ENCODE results near the gene DPF1.
A peak's percentile ranks its signal among the peaks of the same experiment; 100 is the strongest.

DPF1 gene

DNA sequence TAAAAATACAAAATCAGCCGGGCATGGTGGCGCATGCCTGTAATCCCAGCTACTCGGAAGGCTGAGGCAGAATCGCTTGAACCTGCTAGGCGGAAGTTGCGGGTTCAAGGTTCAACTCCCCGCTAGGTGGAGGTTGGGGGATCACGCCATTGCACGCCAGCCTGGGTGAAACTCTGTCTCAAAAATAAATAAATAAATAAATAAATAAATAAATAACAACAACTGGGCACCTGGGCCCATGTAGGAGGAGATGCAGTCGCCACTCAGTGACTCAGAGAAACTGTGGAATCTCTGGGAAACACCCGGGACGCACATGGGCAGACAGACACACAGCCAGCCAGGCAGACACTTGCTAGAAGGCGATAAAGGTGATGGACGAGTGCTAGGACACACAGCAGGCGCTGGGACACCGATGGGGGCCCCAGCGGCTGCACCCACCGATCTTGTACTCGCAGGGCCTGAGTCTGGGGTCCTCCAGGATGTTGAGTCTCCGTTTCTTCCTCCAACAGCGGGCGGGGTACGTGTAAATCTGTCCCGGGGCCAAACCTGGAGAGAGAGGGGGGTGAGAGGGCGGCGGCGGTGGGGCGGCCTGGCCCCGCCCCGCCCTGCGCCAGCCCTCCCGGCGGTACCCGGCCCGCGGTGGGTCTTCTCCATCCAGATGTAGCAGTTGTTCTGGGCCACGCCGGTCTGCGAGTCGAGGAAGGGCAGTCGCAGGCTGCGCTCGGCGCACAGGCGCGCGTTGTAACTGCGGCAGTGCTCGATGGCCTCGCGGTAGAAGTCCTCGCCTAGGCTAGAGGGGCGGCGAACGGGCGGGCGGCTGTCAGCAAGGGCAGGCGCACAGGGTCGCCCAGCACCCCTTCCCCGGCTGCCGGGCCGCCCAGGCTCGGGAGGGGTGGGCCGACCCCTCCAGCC lies 1.8 kb downstream of the DPF1 start:
- no peak for DNase-seq (ENCODE audit: extremely low read depth in 1 of 2, low read depth in 1 of 2)

DNA sequence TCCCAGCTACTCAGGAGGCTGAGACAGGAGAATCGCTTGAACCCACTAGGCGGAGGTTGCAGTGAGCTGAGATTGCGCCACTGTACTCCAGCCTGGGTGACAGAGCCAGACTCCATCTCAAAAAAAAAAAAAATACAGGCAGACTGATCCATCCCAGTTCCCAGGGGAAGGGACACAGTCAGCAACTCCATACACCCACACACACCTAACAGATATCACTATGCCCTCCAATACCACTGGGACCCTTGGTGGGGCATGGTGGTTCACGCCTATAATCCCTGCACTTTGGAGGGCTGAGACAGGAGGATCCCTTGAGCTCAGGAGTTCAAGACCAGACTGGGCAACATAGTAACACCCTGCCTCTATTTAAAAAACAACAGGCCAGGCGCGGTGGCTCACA lies 2.6 kb downstream of the DPF1 start:
- no peak for DNase-seq (ENCODE audit: extremely low read depth in 1 of 2, low read depth in 1 of 2)

DNA sequence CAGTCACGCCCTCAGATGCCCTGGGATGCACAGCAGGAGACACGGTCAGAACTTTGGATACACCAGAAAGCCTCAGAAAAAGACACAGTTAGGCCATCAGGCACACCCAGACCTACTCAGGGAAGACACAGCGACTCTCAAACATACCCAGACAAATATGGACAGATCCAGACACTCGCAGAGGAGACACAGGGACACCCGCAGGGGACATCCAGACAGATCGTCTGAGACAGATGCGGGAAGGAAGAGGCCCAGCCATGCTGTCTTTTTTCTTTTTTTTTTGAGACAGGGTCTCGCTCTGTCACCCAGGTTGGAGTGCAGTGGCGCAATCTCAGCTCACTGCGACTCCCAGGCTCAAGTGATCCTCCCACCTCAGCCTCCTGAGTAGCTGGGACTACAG lies 4.8 kb downstream of the DPF1 start:
- no peak for DNase-seq (ENCODE audit: extremely low read depth in 1 of 2, low read depth in 1 of 2)

- no peak for DNase-seq (ENCODE audit: extremely low read depth in 1 of 2, low read depth in 1 of 2)
These were observed 5.8 kb downstream of the DPF1 start for GRCh38 chr19:38218204-38218603.

- DNase-seq (ENCODE audit: extremely low read depth in 1 of 2, low read depth in 1 of 2) = no peak
These were observed 7.0 kb downstream of the DPF1 start for GRCh38 chr19:38216785-38217641.

DNA sequence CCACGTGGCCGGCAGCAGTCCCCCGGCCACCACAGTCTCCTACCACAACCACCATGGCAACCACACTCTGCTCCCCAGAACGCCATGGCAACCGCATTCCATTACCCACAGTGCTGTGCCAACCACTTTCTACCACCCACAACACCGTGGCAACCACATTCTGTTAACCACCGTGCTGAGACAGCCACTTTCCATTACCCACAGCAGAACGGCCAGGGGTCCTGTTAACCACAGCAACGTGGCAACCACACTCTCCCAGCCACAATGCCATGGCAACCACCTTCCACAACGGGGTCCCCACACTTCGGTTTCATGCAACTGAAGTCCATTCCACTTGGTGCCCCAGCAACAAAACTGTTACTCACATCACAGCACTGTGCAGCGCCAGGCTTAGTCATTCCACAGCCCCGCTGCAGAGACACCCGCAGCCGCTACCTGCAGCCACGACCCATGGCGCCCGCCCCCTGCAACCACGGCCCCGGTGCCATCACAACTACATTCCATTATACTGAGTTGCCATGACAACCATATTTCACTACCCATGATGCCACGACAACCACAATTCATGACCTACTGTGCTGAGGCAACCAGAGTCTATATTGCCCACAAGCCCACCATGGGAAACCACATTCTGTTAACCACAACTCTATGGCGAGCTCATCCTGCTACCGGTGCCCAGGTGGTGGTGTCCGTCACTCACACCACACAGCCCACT lies 10.0 kb downstream of the DPF1 start:
- DNase-seq (ENCODE audit: extremely low read depth in 1 of 2, low read depth in 1 of 2) = peak; percentile 67 to 82

- no peak for DNase-seq (ENCODE audit: extremely low read depth in 1 of 2, low read depth in 1 of 2)
These were observed 10.6 kb downstream of the DPF1 start for GRCh38 chr19:38213469-38213868.

DNA sequence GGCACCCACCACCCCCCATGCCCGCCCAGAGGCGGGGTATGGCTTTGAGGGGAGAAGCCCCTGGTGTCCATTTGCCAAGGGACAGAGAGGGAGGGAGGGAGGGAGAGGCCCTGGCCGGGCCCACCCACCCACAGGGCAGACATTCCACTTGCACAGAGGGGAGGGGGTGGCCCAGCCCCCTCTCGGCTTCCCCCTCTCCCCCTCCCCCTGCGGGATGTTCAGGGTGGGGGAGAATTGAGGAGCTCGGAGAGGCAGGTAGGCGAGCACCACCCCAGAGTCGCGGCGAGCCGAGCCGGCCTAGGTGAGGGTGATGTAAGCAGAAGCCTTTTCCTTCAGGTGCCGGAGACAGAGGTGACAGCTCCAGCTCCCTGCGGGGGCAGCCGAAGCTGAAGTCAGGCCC lies 12.3 kb downstream of the DPF1 start:
- no peak for DNase-seq (ENCODE audit: extremely low read depth in 1 of 2, low read depth in 1 of 2)

DNA sequence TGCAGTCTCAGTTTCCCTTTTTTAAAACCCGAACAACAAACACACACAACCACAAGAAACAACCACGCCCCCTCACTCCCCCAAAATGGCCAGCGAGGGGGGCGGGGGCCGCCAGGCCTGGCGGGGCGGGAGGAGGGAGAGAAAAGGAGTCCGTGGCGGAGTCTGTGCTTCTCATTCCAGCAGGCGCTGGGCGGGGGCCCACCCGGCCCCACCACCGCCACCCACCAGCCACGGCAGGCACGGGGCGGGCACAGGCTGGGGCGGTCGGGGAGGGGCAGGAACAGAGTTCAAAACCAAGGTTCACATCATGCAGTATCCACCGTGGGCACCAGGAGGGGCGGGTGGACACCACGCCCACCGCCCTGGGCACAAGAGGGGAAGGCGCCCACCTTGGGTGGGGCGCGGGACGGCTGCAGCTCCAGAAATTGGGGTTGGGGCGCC lies 12.9 kb downstream of the DPF1 start:
- DNase-seq (ENCODE audit: extremely low read depth in 1 of 2, low read depth in 1 of 2) = no peak

GRCh38 chr19:38210458-38210987 lies 13.5 kb downstream of the DPF1 start:
- no peak for DNase-seq (ENCODE audit: extremely low read depth in 1 of 2, low read depth in 1 of 2)

DNA sequence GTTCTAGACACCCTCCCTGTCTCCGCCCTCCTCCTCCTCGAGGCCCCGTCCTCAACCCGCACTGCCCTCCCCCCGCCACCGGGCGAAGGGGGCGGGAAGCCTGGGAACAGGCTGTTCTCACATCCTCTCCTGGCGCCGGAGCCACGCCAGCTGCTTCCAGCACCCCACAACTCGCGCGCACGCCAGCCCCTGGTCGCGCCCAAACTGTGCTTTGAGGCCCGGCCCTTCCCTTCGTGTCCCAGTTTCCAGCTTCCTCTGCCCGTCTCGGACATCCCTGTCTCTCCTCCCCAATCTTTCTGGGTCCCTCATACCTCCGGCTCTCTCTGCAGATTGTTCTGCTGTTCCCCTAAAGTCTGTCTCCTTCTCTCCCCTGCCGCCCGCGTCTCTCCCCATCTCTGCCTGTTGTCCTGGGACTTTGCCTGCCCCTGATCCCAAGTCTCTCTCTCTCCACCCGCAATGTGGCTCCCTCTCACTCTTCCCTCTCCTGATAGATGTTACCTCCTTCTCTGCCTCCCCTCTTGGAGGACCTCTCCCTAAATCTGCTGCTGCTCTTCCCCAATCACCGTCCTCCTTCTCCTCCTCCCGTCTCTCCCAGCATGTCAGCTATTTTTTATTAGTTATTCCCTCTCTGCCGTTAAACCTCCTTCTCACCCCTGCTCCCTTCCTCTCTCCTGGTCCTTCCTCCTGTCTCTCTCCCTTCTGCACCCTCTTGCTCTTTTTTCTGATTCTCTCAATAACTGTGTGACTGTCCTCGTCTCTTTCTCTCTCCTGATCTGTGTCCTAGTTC lies 14.2 kb downstream of the DPF1 start:
- DNase-seq (ENCODE audit: extremely low read depth in 1 of 2, low read depth in 1 of 2) = no peak

GRCh38 chr19:38209152-38209551 lies 14.9 kb downstream of the DPF1 start:
- DNase-seq (ENCODE audit: extremely low read depth in 1 of 2, low read depth in 1 of 2) = no peak

DNA sequence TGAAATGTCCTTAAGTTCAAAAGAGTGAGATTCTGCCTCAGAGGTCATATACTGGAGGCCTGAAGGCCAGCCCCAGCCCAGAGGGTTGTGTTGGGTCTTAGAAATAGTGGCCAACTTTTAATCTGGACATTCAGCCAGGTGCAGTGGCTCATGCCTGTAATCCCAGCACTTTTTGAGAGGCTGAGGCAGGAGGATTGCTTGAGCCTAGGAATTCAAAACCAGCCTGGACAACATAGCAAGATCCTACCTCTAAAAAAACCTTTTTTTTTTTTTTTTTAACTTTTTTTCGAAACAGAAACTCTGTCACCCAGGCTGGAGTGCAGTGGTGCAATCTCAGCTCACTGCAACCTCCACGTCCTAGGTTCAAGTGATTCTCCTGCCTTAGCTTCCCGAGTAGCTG lies 15.5 kb downstream of the DPF1 start:
- no peak for DNase-seq (ENCODE audit: extremely low read depth in 1 of 2, low read depth in 1 of 2)

GRCh38 chr19:38207543-38207942 lies 16.5 kb downstream of the DPF1 start:
- DNase-seq (ENCODE audit: extremely low read depth in 1 of 2, low read depth in 1 of 2) = no peak

DNA sequence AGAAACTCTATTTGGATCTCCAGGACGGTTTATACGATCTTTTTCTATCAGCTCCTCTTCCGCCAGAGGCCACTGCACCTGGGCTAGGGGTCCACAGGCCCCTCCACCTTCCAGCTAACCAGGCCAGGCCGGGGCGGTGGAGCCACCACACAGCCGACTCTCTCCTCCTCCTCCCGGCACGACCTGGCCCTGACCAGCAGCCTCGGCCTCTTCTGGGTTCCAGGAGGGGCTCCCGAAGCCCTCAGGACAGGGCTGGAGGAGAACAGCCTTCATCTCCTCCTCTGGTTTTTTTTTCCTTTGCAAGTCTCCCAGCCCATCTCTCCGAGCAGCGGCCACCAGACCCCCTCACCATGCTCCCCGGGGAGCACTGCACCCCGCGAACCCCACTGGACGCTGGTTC lies 17.1 kb downstream of the DPF1 start:
- no peak for DNase-seq (ENCODE audit: extremely low read depth in 1 of 2, low read depth in 1 of 2)

GRCh38 chr19:38206006-38206745 lies 17.8 kb downstream of the DPF1 start:
- DNase-seq (ENCODE audit: extremely low read depth in 1 of 2, low read depth in 1 of 2) = no peak

DNA sequence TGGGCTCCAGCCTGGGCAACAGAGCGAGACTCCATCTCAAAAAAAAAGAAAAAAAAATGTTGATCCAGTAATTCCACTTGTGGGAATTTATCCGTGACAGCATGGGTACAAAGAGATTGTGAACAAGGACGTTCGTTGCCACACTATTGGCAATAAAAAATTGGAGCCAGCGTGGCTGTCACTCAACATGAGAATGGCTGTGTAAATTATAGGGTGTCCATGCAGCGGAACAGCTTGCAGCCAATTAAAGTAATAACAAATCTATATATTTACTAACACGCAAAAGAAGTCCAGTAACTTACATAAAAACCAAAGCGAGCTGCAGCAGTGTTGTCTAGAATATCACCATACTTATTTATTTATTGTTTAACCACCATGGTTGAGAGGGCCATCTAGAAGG lies 19.3 kb downstream of the DPF1 start:
- DNase-seq (ENCODE audit: extremely low read depth in 1 of 2, low read depth in 1 of 2) = no peak

GRCh38 chr19:38204096-38204495 lies 19.9 kb downstream of the DPF1 start:
- DNase-seq (ENCODE audit: extremely low read depth in 1 of 2, low read depth in 1 of 2) = no peak

- no peak for DNase-seq (ENCODE audit: extremely low read depth in 1 of 2, low read depth in 1 of 2)
These were observed 20.8 kb downstream of the DPF1 start for GRCh38 chr19:38203197-38203596.

DNA sequence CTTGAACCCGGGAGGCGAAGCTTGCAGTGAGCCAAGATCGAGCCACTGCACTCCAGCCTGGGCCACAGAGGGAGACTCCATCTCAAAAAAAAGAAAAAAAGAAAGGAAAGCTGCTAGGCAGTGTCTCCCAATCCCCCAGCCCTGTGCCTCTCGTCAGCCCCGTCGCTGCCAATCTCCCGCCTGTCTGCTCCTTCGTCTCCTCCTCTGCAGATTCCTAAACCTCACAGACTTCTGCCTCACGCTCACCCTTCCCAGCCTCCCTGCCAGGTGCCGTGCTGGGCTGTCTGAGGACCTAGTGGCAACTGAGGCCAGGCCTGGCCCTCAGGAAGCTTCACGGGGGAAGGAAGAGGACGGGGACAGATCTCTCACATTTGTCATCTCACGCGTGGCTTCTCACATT lies 21.5 kb downstream of the DPF1 start:
- DNase-seq (ENCODE audit: extremely low read depth in 1 of 2, low read depth in 1 of 2) = no peak

Data from stimulated activated CD8-positive, alpha-beta memory T cell treated with anti-CD3 and anti-CD28 coated beads, Interleukin-7, amount 100 ng/mL, for 48 hours (primary cell).